ENCODE results near the gene IL27RA. TPM values are rescaled to one million over a fixed set of nuclear protein-coding genes. Genes with fewer than 3 reads are reported as not detected.

IL27RA gene
- total RNA-seq, 2 experiments from 2014 or later = 55.5 to 58.1 TPM

DNA sequence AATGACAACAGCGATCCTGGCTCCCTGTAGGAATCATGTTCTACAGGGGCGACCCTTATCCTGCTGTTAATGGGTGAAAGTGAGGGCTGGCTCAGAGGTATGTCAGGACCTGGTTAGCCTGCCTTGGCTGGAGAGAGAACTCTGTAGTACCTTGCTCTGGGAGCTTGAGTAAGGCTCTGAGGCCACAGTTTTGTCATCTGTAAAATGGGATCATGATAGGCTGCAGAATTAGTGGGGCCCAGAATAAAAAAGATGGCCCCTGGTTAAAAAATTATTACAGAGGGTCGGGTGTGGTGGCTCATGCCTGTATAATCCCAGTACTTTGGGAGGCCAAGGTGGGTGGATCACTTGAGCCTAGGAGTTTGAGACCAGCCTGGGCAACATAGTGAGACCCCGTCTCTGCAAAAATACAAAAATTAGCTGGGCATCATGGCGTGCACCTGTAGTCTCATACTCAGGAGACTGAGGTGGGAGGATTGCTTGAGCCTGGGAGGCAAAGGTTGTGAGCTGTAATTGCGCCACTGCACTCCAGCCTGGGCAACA, 69.5 kb downstream of the IL27RA start:
- Mint-ChIP-seq H3K27ac (no peak overlapping the region), H3K27me3 (no peaks in the 10 kb centered on the region), H3K4me3 (no peak overlapping the region), H3K36me3 (ENCODE audit: low read depth) (peaks cover 9% of the 10 kb centered on the region), H3K9me3 (no peaks in the 10 kb centered on the region), H3K4me1 (peaks cover 3% of the 10 kb centered on the region)
- CTCF ChIA-PET = no interaction called here
- POLR2A ChIA-PET = no interaction called here
- no peak for DNase-seq

DNA sequence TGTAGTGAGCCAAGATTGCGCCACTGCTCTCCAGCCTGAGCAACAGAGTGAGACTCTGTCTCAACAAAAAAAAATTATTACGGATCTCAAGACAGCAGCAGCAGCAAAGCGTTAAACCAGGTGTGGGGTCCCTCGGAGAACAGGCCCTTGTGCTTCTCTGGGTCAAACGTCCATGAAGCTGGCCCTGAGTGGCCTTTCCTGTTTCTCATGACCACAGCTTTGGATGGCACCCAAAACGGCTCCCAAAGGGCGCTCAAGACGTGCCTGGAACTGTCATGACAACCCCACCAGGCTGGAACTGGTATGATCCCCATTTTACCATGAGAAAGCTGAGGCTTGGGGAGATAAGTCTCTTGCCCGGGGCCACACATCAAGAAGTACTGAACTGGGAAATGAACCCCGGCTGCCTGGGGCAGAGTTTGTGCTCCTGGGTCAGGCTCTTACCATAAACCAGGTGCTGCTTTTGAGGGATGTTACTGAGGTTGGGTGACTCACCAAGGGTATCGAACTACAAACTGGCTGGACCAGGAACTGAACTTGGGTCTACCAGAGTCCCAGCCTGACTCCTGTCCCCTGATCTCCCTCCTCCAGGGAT, 70.6 kb downstream of the IL27RA start:
- no peak for DNase-seq
- POLR2A ChIA-PET = interaction anchor here (0.8 kb wide), 1 partner anchor 220 kb away, joined by 4 read pairs; no protein-coding TSS in a partner anchor
- Mint-ChIP-seq H3K27me3 (no peaks in the 10 kb centered on the region), H3K4me1 (peaks cover 3% of the 10 kb centered on the region), H3K27ac (no peak overlapping the region), H3K9me3 (no peaks in the 10 kb centered on the region), H3K36me3 (ENCODE audit: low read depth) (peaks cover 1% of the 10 kb centered on the region), H3K4me3 (no peak overlapping the region)
- CTCF ChIA-PET = interaction anchor here (0.6 to 1.5 kb wide), 2 partner anchors 13 to 120 kb away, joined by 3 to 4 read pairs; no protein-coding TSS in a partner anchor

- CTCF ChIA-PET = interaction anchor here (0.6 to 1.5 kb wide), 3 partner anchors 12 to 119 kb away, joined by 3 to 4 read pairs (median 4); partner anchors contain the start of gene MISP3
- Mint-ChIP-seq H3K4me1 (peaks cover 3% of the 10 kb centered on the region), H3K9me3 (no peaks in the 10 kb centered on the region), H3K4me3 (no peak overlapping the region), H3K36me3 (ENCODE audit: low read depth) (no peaks in the 10 kb centered on the region), H3K27me3 (no peaks in the 10 kb centered on the region), H3K27ac (no peak overlapping the region)
- POLR2A ChIA-PET = interaction anchor here (0.8 to 1.2 kb wide), 3 partner anchors 11 to 220 kb away, joined by 3 to 6 read pairs (median 4); no protein-coding TSS in a partner anchor
- DNase-seq = no peak
Observed at GRCh38 chr19:14102756-14103155, 71.2 kb downstream of the IL27RA start.

Other genes starting within 250 kb of the IL27RA start
- 10 to 100 TPM; 10.1 to 10.4 TPM for gene ZSWIM4, start 236.3 kb upstream of the IL27RA start, total RNA-seq
- under 1 TPM; 0.65 to 0.95 TPM for gene NANOS3, start 154.6 kb upstream of the IL27RA start, total RNA-seq
- 1 to 10 TPM; 3.8 to 4.4 TPM for gene BRME1, start 125.6 kb upstream of the IL27RA start, total RNA-seq
- gene CC2D1A, start 125.6 kb upstream of the IL27RA start, total RNA-seq = 10 to 100 TPM; 30.6 to 32.7 TPM
- under 1 TPM; 0.35 to 0.48 TPM for gene PODNL1, start 93.3 kb upstream of the IL27RA start, total RNA-seq
- 10 to 100 TPM; 76.2 to 78.4 TPM for gene DCAF15, start 79.3 kb upstream of the IL27RA start, total RNA-seq
- gene RFX1, start 25.4 kb upstream of the IL27RA start, total RNA-seq = 10 to 100 TPM; 16.8 to 18.6 TPM
- gene RLN3, start 3.6 kb upstream of the IL27RA start, total RNA-seq = not detected
- not detected for gene PALM3, start 30.3 kb downstream of the IL27RA start, total RNA-seq
- 1 to 10 TPM; 3.2 to 3.5 TPM for gene MISP3, start 41.0 kb downstream of the IL27RA start, total RNA-seq
- under 1 TPM in 1 of 2 experiments, not detected in 1; 0.35 TPM for gene C19orf67, start 54.0 kb downstream of the IL27RA start, total RNA-seq
- 10 to 100 TPM; 63.4 to 64.6 TPM for gene SAMD1, start 59.0 kb downstream of the IL27RA start, total RNA-seq
- 10 to 100 TPM; 48.1 to 49.8 TPM for gene PRKACA, start 86.0 kb downstream of the IL27RA start, total RNA-seq
- 10 to 100 TPM; 93.5 to 94.8 TPM for gene ASF1B, start 104.8 kb downstream of the IL27RA start, total RNA-seq
- gene ADGRL1, start 174.4 kb downstream of the IL27RA start, total RNA-seq = 1 to 10 TPM; 6.5 to 6.7 TPM

Measured in activated CD4-positive, alpha-beta memory T cell treated with anti-CD3 and anti-CD28 coated beads, Interleukin-2, amount 10 ng/mL, durations not matched to agents 7 days and 5 days (primary cell).